GM12865 (cell line): ENCODE data around the gene ABCC8.

Experiments
- DNase-seq: peaks from one replicate; pipeline ENCODE4 v3.0.0; 2010; ENCODE audit warnings: low read depth
- H3K4me3 ChIP-seq: 2 replicates; pipeline ENCODE4 v1.5.1; 2011; ENCODE audit warnings: mild to moderate bottlenecking, low read depth, low read length, control low read depth
- CTCF ChIP-seq: IDR thresholded peaks from 2 replicates; pipeline ENCODE4 v1.5.1; 2011; ENCODE audit warnings: low read length, control low read depth, low read depth, inconsistent platforms; ENCODE audit not compliant: insufficient read depth; ENCODE audit errors: missing control alignments

ABCC8 gene

GRCh38 chr11:17513853-17514252, 37.2 kb upstream of the ABCC8 start:
- DNase-seq: no peak
- no peak for TF ChIP-seq CTCF

GRCh38 chr11:17512101-17512500, 35.5 kb upstream of the ABCC8 start:
- TF ChIP-seq CTCF: no peak
- no peak overlapping the region for H3K4me3 ChIP-seq
- DNase-seq: no peak

More at GRCh38 chr11:17513853-17514252, 37.2 kb upstream of the ABCC8 start:
- H3K4me3 ChIP-seq: no peak overlapping the region

- DNase-seq: no peak
- TF ChIP-seq CTCF: no peak
- no peak overlapping the region for H3K4me3 ChIP-seq
Observed at GRCh38 chr11:17511571-17511970, 34.9 kb upstream of the ABCC8 start.

GRCh38 chr11:17510507-17511206, 34.0 kb upstream of the ABCC8 start:
- no peak overlapping the region for H3K4me3 ChIP-seq
- no peak for TF ChIP-seq CTCF
- DNase-seq: no peak

DNA sequence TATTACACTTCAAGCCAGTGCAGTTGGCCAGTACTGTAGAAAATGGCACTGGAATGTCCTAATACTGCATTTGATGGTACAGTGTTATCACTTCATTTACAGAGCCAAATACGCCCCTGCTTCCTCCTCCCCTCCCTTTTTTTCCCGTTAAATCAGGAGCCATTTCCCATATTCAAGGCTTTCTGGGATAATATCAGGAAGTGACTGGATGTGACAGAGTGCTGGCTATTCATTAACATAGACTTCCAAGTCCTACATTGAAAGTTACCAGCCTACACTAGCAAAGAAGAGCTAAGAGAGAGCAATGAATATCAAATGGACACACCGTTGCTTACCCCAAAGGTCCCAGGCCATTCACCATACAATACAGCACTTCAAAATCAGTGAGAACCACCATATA, 32.1 kb upstream of the ABCC8 start:
- DNase-seq: no peak
- H3K4me3 ChIP-seq: no peak overlapping the region
- TF ChIP-seq CTCF: no peak

DNA sequence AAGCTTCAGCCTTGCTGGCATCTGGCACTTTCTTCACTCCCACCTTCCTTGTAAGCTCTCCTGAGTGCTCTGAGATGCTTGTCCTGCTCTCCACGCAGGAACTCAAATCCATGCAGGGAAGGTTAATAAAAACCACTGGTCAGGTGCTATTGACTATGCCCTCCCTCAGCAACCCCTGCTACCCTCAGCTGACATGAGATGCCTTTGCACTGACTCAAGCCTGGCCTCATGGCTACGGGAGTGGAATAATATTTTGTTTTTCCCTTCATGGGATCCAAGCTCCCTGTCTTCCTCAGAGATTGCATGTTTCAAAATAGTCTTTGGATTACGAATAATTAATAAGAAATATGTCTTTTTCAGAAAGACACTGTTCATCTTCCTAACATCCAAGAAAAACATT, 31.7 kb upstream of the ABCC8 start:
- DNase-seq: no peak
- no peak for TF ChIP-seq CTCF
- H3K4me3 ChIP-seq: no peak overlapping the region

- no peak for DNase-seq
- TF ChIP-seq CTCF: no peak
- no peak overlapping the region for H3K4me3 ChIP-seq
Observed at GRCh38 chr11:17507773-17508172, 31.1 kb upstream of the ABCC8 start.
